Middle frontal gyrus (tissue), 1 donor: ENCODE measurements around the gene NEDD9.

Experiments used
- DNase-seq: peaks from one replicate; pipeline ENCODE4 v3.0.0-alpha.2; 2015; ENCODE audit warnings: low spot score; ENCODE audit errors: extremely low spot score

Gene NEDD9

GRCh38 chr6:11218538-11219399 lies 13.7 kb downstream of the NEDD9 start:
- DNase-seq = no peak

- no peak for DNase-seq
Observed at GRCh38 chr6:11218102-11218442, 14.4 kb downstream of the NEDD9 start.

GRCh38 chr6:11217360-11218101 lies 14.9 kb downstream of the NEDD9 start:
- no peak for DNase-seq

- no peak for DNase-seq
Observed at GRCh38 chr6:11215773-11216172, 16.7 kb downstream of the NEDD9 start.

GRCh38 chr6:11214901-11215300 lies 17.6 kb downstream of the NEDD9 start:
- DNase-seq = no peak

GRCh38 chr6:11214084-11214833 lies 18.2 kb downstream of the NEDD9 start:
- DNase-seq = peak; percentile 26

GRCh38 chr6:11213422-11214021 lies 18.9 kb downstream of the NEDD9 start:
- no peak for DNase-seq

GRCh38 chr6:11212664-11213063 lies 19.8 kb downstream of the NEDD9 start:
- DNase-seq = no peak

- no peak for DNase-seq
Observed at GRCh38 chr6:11211254-11211653, 21.2 kb downstream of the NEDD9 start.

- DNase-seq = no peak
Observed at GRCh38 chr6:11210386-11211138, 21.9 kb downstream of the NEDD9 start.

- no peak for DNase-seq
Observed at GRCh38 chr6:11209906-11210305, 22.6 kb downstream of the NEDD9 start.

GRCh38 chr6:11209369-11209768 lies 23.1 kb downstream of the NEDD9 start:
- no peak for DNase-seq

- DNase-seq = no peak
Observed at GRCh38 chr6:11208854-11209253, 23.6 kb downstream of the NEDD9 start.

GRCh38 chr6:11208267-11208666 lies 24.2 kb downstream of the NEDD9 start:
- DNase-seq = no peak

- no peak for DNase-seq
Observed at GRCh38 chr6:11207199-11207968, 25.1 kb downstream of the NEDD9 start.

- DNase-seq = no peak
Observed at GRCh38 chr6:11206576-11206975, 25.9 kb downstream of the NEDD9 start.

GRCh38 chr6:11204794-11205366 lies 27.6 kb downstream of the NEDD9 start:
- no peak for DNase-seq

GRCh38 chr6:11204005-11204399 lies 28.5 kb downstream of the NEDD9 start:
- no peak for DNase-seq

GRCh38 chr6:11203306-11204004 lies 29.0 kb downstream of the NEDD9 start:
- DNase-seq = no peak
